ENCODE results near the gene GIGYF2.
A peak's percentile ranks its signal among the peaks of the same experiment; 100 is the strongest.

Gene GIGYF2

GRCh38 chr2:232697059-232697806 lies at the start of gene GIGYF2:
Gene GIGYF2 (plus strand): TSS chr2:232697331. CDS start chr2:232735198, 37,867 bp downstream.
- TF ChIP-seq CTCF (IDR thresholded peaks at IDR 0.05; ENCODE audit: insufficient read depth, missing control alignments): no peak
- DNase-seq (ENCODE audit: insufficient read length, low spot score) (peak; percentile 94), FAIRE-seq (no peak)

- no peak for TF ChIP-seq CTCF (IDR thresholded peaks at IDR 0.05; ENCODE audit: insufficient read depth, missing control alignments)
- FAIRE-seq (no peak), DNase-seq (ENCODE audit: insufficient read length, low spot score) (no peak)
These were observed 48.1 kb upstream of the GIGYF2 start for GRCh38 chr2:232649033-232649432.

GRCh38 chr2:232652505-232652851 lies 44.7 kb upstream of the GIGYF2 start:
- DNase-seq (ENCODE audit: insufficient read length, low spot score) (no peak), FAIRE-seq (no peak)
- TF ChIP-seq CTCF (IDR thresholded peaks at IDR 0.05; ENCODE audit: insufficient read depth, missing control alignments): no peak

- DNase-seq (ENCODE audit: insufficient read length, low spot score) (no peak), FAIRE-seq (no peak)
- TF ChIP-seq CTCF (IDR thresholded peaks at IDR 0.05; ENCODE audit: insufficient read depth, missing control alignments): no peak
These were observed 43.7 kb upstream of the GIGYF2 start for GRCh38 chr2:232653441-232653840.

- DNase-seq (ENCODE audit: insufficient read length, low spot score): no peak
- no peak for TF ChIP-seq CTCF (IDR thresholded peaks at IDR 0.05; ENCODE audit: insufficient read depth, missing control alignments)
- no peak for FAIRE-seq
These were observed 41.7 kb upstream of the GIGYF2 start for GRCh38 chr2:232655392-232655791.

- DNase-seq (ENCODE audit: insufficient read length, low spot score) (no peak), FAIRE-seq (no peak)
- peak; percentile 18 for TF ChIP-seq CTCF (IDR thresholded peaks at IDR 0.05; ENCODE audit: insufficient read depth, missing control alignments)
These were observed 38.8 kb upstream of the GIGYF2 start for GRCh38 chr2:232658217-232658785.

- no peak for DNase-seq (ENCODE audit: insufficient read length, low spot score)
These were observed 37.8 kb upstream of the GIGYF2 start for GRCh38 chr2:232659359-232659758.

More at GRCh38 chr2:232659359-232659758, 37.8 kb upstream of the GIGYF2 start:
- no peak for FAIRE-seq
- no peak for TF ChIP-seq CTCF (IDR thresholded peaks at IDR 0.05; ENCODE audit: insufficient read depth, missing control alignments)

Measured in D721Med (cell line).